HAP-1 (cell line): ENCODE results near the gene FARS2.
A peak's percentile ranks its signal among the peaks of the same experiment; 100 is the strongest.

Source experiments
- DNase-seq, 2 experiments: peaks; one replicate each; pipeline ENCODE4 v3.0.0-alpha.2; 2016 to 2020; ENCODE audit warnings: low spot score in 2 of 2
- H3K27me3 ChIP-seq: fragments of 250-450 bp; sonication (Bioruptor Pico); 2 replicates; pipeline ENCODE4 v1.5.1; 2020; ENCODE audit warnings: low read depth, mild to moderate bottlenecking, moderate library complexity
- H3K36me3 ChIP-seq: fragments of 250-450 bp; sonication (Bioruptor Pico); replicated peaks from 2 replicates; pipeline ENCODE4 v1.5.1; 2020; ENCODE audit warnings: mild to moderate bottlenecking
- H3K4me1 ChIP-seq: fragments of 250-450 bp; sonication (Bioruptor Pico); 2 replicates; pipeline ENCODE4 v1.5.1; 2020; ENCODE audit warnings: mild to moderate bottlenecking
- H3K4me3 ChIP-seq: fragments of 250-450 bp; sonication (Bioruptor Pico); 2 replicates; pipeline ENCODE4 v1.5.1; 2020; ENCODE audit warnings: mild to moderate bottlenecking, moderate library complexity
- H3K9me3 ChIP-seq: fragments of 250-450 bp; sonication (Bioruptor Pico); 2 replicates; pipeline ENCODE4 v1.5.1; 2020; ENCODE audit warnings: mild to moderate bottlenecking, moderate library complexity
- in situ Hi-C: fragments of 300-500 bp; cut with MboI; formaldehyde crosslinking; loops from 3 replicates; pipeline ENCODE4 v1.14.3; 2020; ENCODE audit warnings: low sequenced_read_pairs, inconsistent platforms, mixed read lengths

Gene FARS2

DNA sequence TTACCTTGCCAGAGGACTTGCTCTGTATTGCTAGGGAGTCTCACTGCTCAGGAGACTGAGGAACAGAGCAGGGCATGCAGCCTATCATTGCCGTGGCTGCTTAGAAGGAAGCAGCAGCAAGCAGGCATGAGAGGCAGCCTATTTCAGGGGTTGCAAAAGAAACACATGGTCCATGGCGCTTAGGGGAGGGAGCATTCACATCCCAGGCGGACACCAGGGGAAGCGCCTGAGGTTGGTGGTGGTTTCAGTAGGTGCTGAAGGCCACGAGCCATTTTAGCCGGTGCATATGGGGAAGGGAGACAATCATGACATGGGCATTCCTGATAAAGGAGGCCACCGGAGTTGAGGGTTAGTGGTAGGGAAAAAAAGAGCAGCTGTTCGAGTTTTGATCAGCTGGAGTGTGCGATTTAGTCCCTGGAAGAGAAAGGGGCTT lies 20.9 kb downstream of the FARS2 start:
- Histone ChIP-seq H3K27me3 (no peaks in the 10 kb centered on the region), H3K9me3 (no peaks in the 10 kb centered on the region), H3K36me3 (no peaks in the 10 kb centered on the region), H3K4me1 (no peaks in the 10 kb centered on the region; the same call in 1 of the 2 replicates), H3K4me3 (no peak overlapping the region)
- peak in 1 of 2 experiments; percentile 19 for DNase-seq
- in situ Hi-C loops: no loop called here

DNA sequence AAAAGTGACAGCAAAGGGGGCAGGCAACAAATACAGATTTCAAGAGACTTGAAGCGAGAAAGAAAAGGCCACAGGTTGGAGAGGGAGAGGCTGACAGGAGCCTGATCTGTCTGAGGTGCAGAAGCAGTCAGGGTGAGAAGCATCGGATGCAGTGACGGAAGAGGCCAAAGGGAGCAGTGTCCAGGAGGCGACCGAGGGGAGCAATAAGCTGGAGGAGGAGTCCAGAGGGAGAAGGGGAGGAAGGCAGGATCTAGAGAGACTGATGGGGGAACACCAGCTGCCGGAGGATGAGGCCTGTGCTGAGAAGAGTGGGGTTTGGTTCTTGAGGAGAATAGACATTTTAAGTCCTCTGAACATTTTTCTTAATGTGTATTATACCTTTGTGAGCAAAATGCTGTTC lies 23.8 kb downstream of the FARS2 start:
- no peaks in the 10 kb centered on the region for H3K9me3 ChIP-seq
- no peak for DNase-seq
- no peaks in the 10 kb centered on the region for H3K36me3 ChIP-seq
- in situ Hi-C loops: no loop called here
- H3K27me3 ChIP-seq: no peaks in the 10 kb centered on the region
- no peaks in the 10 kb centered on the region; the same call in 1 of the 2 replicates for H3K4me1 ChIP-seq
- H3K4me3 ChIP-seq: no peak overlapping the region

DNA sequence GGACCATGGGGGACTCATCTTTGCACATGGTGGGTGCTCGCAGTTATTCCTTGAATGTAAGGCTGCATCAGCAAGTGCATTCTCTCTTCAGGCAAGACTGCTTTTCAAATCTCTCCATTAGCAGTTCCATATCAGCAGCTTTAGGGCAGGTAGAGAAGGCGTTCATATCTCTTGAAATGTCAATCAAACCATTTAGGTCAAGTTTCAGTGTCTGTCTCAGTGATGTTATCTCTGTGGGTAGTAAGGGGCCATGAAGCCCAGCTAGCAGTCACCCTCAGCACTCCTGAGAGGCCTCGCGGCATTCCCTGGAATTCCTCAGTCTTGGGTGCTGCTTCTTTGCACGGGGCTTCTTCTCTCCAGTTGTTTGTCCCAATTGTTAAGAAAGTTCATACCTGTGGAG lies 24.2 kb downstream of the FARS2 start:
- no peaks in the 10 kb centered on the region for H3K36me3 ChIP-seq
- no peaks in the 10 kb centered on the region for H3K27me3 ChIP-seq
- no peaks in the 10 kb centered on the region for H3K9me3 ChIP-seq
- DNase-seq: no peak
- in situ Hi-C loops: no loop called here
- no peak overlapping the region for H3K4me3 ChIP-seq
- no peaks in the 10 kb centered on the region; the same call in 1 of the 2 replicates for H3K4me1 ChIP-seq

DNA sequence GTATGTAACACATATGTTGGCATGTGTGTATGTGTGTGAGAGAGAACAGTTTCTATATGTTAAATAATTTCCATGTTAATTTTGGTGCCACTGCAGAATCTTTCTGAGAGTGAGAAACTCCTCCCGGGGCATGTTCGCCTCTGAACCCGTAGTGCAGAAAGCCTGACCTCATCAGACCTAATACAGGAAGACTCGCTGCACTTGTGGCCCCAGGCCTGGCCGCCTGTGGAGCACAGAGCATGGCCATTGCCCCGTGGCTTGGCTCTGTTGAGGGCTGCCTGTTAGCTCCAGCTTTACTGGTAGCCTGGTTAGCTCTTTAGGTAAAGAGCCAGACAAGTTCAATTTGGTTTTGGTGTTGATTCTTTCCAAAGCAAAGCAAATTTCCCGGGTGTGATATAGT lies 25.5 kb downstream of the FARS2 start:
- Histone ChIP-seq H3K4me1 (no peaks in the 10 kb centered on the region; the same call in 1 of the 2 replicates), H3K9me3 (no peaks in the 10 kb centered on the region), H3K27me3 (no peaks in the 10 kb centered on the region), H3K36me3 (no peaks in the 10 kb centered on the region), H3K4me3 (no peak overlapping the region)
- in situ Hi-C loops: no loop called here
- no peak for DNase-seq

DNA sequence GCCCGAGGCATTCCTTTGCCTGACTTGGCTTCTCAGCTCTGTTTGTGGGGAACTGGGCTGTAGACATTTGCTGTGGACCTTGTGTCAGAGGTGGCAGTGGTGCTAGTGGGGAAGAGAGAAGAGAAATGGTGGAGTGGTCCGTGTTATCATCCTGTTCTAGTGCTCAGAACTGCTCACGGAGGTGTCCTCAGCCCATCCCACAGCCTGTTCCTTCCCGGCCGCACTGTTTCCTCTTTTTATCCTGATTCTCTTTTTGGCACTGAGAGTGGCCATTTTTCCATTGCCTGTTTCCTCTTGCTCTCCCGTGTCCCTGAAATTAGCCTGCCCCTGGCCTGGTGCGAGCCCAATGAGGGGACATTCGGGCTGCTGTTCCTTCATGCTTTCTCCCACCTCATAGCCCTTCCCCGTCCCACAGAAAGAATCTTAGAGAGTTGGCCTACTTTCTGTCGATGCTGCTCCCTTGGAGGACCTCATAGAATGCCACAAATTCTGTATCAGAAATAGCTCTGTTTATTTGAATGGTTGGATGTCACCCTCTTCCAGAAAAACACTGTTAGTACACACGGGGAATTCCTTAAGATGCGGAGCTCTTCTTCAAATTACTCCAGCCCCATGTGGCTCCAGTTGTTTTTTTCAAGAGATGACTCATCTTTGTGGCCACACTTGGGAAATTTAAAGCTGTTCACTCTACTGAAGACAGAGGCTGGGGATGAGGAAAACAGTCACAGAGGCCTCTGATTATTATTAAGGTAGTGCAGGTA lies 26.1 kb downstream of the FARS2 start:
- H3K27me3 ChIP-seq: no peaks in the 10 kb centered on the region
- in situ Hi-C loops: no loop called here
- DNase-seq: no peak
- no peaks in the 10 kb centered on the region for H3K9me3 ChIP-seq
- no peaks in the 10 kb centered on the region for H3K36me3 ChIP-seq
- H3K4me1 ChIP-seq: no peaks in the 10 kb centered on the region; the same call in 1 of the 2 replicates
- H3K4me3 ChIP-seq: no peak overlapping the region

DNA sequence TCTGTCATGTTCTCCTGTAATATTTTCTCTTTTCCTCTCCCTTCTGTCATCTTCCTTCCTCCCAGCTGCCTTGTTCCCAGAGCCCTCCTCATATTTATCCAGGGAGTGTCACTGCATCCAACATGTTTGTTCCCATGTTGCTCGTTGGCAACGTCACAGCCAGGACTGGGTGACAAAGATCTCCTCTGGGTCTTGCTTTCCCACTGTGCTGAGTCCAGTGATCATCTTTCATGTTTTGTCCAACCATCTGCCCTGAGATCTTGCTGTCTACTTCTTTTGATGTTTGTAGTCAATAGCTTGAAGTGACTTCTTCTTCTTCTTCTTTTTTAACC lies 26.6 kb downstream of the FARS2 start:
- Histone ChIP-seq H3K27me3 (no peaks in the 10 kb centered on the region), H3K4me3 (no peak overlapping the region), H3K9me3 (no peaks in the 10 kb centered on the region), H3K4me1 (no peaks in the 10 kb centered on the region), H3K36me3 (no peaks in the 10 kb centered on the region)
- DNase-seq: no peak
- in situ Hi-C loops: no loop called here

DNA sequence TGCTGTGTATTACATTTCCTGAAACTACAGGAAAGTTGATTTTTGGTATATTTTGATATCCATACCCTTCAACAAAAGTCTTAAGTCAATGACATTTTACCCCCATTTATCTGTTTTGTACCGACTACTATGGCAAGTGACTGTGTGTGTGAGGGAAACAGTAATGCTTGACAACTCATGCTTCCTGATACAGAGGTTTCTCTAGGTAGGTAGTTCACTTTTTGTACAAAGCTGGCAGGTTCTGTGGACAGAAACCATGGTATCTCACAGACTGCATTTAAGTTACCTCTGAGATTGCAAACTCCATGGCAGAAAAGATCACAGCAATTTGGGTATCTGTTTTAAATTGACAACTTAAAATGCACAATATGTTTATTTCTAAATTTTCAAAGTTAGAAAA lies 28.8 kb downstream of the FARS2 start:
- no peaks in the 10 kb centered on the region for H3K27me3 ChIP-seq
- H3K9me3 ChIP-seq: no peaks in the 10 kb centered on the region
- H3K36me3 ChIP-seq: no peaks in the 10 kb centered on the region
- no peak for DNase-seq
- no peak overlapping the region for H3K4me3 ChIP-seq
- in situ Hi-C loops: no loop called here
- H3K4me1 ChIP-seq: peaks cover 3% of the 10 kb centered on the region; the same call in 1 of the 2 replicates

DNA sequence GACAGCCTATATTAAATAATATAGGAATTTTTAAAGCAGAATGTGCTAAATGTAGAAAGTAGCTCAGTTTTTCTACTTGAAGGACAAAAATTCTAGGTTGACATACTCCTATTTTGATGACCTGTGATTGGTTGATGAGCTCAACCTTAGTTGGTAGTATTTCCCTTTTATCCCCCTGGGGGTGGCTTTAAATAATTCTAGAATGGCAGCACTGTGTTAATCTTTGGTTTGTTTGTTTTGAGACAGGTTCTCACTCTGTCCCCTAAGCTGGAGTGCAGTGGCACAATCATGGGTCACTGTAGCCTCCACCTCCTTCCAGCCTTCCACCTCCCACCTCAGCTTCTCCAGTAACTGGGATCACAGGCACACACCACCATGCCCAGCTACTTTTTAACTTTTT lies 29.2 kb downstream of the FARS2 start:
- no peak for DNase-seq
- no peak overlapping the region for H3K4me3 ChIP-seq
- peaks cover 3% of the 10 kb centered on the region; the same call in 1 of the 2 replicates for H3K4me1 ChIP-seq
- no peaks in the 10 kb centered on the region for H3K9me3 ChIP-seq
- in situ Hi-C loops: no loop called here
- no peaks in the 10 kb centered on the region for H3K27me3 ChIP-seq
- no peaks in the 10 kb centered on the region for H3K36me3 ChIP-seq

DNA sequence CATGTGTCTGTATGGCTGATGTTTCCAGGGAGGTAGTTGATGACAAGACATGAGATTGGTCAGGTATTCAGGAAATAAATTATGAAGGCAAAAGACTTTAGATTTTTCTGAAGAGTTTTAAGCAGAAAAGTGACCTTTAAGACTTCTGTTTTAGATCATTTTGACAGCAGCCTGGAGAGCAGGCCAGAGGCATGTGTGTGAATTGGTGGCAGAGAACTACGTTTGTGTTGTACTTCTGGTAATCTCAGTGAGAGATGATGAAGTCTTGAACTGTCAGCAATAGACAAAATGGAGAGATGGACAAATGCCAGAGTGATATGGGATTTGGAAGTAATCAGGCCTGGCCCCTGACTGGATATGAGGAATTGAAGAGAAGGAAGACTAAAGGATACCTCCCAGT lies 30.8 kb downstream of the FARS2 start:
- no peak for DNase-seq
- no peak overlapping the region for H3K4me3 ChIP-seq
- in situ Hi-C loops: no loop called here
- H3K4me1 ChIP-seq: peaks cover 3% of the 10 kb centered on the region; the same call in 1 of the 2 replicates
- no peaks in the 10 kb centered on the region for H3K27me3 ChIP-seq
- H3K36me3 ChIP-seq: no peaks in the 10 kb centered on the region
- no peaks in the 10 kb centered on the region for H3K9me3 ChIP-seq

DNA sequence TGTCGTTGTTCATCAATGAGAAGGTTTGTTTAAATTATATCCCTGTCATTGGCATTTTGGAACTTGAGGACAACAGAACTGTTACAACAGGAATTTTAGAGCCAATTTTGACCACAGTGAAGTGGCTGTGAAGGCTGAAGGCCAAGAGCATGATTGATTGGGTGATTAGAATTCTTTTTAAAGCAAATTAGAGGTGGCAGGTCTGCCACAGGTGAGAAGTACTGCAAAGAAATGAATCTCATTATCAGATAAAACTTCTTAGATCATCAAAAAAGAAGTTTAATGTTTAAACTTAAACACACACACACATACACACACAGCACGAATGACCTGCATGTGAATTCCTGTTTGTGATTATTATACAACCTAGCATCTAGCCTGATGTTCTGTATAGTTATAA lies 32.4 kb downstream of the FARS2 start:
- peaks cover 3% of the 10 kb centered on the region; the same call in 1 of the 2 replicates for H3K4me1 ChIP-seq
- in situ Hi-C loops: no loop called here
- DNase-seq: no peak

DNA sequence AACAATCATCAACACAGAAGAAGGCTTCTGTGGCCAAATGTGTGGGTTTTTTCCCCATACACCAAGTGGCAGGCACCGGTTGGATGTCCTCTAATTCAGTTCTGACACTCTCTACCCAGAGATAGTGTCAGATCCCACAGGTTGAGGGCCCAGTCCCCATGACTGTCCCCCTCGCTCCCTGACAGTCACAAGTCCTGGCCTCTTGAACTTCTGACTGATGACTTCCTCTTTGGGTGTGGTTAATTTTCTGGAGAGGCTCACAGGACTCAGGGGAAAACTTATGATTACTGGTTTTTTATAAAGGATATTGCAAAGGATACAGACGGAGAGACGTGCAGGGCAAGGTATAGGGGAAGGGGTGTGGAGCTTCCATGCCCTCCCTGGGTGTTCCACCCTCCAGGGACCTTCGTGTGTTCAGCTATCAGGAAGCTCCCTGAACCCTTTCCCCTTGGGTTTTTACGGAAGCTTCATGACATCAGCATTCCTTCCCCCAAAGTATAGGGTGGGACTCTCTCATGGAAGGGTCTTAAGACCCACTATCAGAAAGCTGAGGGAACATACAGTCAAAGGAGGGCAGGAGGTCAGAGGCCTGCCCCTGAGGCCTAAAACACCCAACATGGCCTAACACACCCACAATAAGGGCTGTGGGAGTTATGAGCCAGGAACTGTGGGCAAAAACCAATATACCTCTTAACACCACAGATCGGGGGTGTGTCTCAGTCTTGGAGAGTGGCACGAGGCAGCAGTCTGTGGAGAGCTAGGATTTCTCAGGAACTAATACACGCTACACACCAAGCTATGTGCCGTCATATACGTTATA lies 33.3 kb downstream of the FARS2 start:
- Histone ChIP-seq H3K27me3 (no peaks in the 10 kb centered on the region), H3K36me3 (no peaks in the 10 kb centered on the region), H3K9me3 (no peaks in the 10 kb centered on the region), H3K4me1 (peaks cover 3% of the 10 kb centered on the region; the same call in 1 of the 2 replicates), H3K4me3 (no peak overlapping the region)
- no peak for DNase-seq
- in situ Hi-C loops: no loop called here

More for the DNA sequence above, 32.4 kb downstream of the FARS2 start:
- H3K4me3 ChIP-seq: no peak overlapping the region
- no peaks in the 10 kb centered on the region for H3K36me3 ChIP-seq
- no peaks in the 10 kb centered on the region for H3K27me3 ChIP-seq
- H3K9me3 ChIP-seq: no peaks in the 10 kb centered on the region

DNA sequence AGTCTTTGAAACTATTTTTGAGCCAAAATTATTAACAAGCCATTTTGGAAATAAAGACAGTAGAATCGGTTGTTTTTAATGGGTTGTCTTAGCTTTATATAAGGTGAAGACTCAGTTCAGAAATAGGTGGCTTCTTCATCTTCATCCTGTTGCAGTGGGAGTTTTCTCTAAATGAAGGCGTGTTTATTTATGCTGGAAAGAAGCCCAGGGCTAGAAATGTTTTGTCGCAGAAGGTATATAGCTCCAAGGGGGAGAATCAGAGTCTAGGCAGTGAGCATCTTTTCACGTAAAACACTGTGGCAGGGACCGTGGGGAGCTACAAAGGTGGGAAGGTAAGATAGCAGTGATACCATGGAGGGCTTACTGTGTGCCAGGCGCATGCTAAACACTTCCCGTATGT lies 34.3 kb downstream of the FARS2 start:
- Histone ChIP-seq H3K9me3 (no peaks in the 10 kb centered on the region), H3K36me3 (no peaks in the 10 kb centered on the region), H3K4me3 (no peak overlapping the region), H3K4me1 (peaks cover 3% of the 10 kb centered on the region; the same call in 1 of the 2 replicates), H3K27me3 (no peaks in the 10 kb centered on the region)
- DNase-seq: no peak
- in situ Hi-C loops: no loop called here

DNA sequence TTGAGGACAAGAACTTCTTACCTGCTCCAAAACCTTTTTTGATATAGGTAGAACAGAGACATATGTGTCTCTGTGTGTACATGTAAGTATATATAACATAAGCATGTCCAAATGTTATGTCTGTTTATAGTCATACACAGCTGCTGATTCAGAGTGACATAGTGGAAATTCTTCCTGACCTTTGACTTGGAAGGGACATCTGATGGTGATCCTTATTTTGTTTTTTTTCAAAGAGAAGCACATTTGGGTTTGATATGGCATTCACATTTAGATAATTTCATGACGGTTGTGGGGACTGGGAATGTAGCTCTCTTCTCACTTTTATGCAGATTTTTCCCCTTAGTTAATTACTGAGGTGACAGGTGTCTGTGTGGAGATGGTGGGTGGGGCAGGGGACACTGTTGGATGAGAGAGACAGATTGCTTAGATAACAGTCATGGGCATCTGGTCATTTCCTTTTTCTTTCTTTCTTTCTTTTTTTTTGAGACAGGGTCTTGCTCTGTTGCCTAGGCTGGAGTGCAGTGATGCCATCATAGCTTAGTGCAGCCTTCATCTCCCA lies 39.0 kb downstream of the FARS2 start:
- H3K4me3 ChIP-seq: no peak overlapping the region
- no peaks in the 10 kb centered on the region for H3K9me3 ChIP-seq
- no peak for DNase-seq
- no peaks in the 10 kb centered on the region for H3K27me3 ChIP-seq
- no peaks in the 10 kb centered on the region for H3K36me3 ChIP-seq
- in situ Hi-C loops: no loop called here
- H3K4me1 ChIP-seq: peaks cover 3% of the 10 kb centered on the region
